Lung (tissue), 12 donors: Measurements from ENCODE around the gene AUTS2. TPM values are rescaled to one million over a fixed set of nuclear protein-coding genes. Genes with fewer than 3 reads are reported as not detected.

Experiments
- ATAC-seq: fragments of 200-7000 bp; cut with Tn5 transposase; one replicate; pipeline ENCODE4 v1.9.1; 2020; ENCODE audit warnings: moderate number of reproducible peaks; ENCODE audit not compliant: insufficient read depth, low FRiP score
- DNase-seq, 3 donors: peaks; one replicate each; pipeline ENCODE4 v3.0.0-alpha.2; 2013 to 2017
- H3K27ac ChIP-seq, 2 donors: one replicate each; pipeline ENCODE4 v1.5.1; 2013; ENCODE audit warnings: mild to moderate bottlenecking in 2 of 2, moderate library complexity in 2 of 2, control low read depth in 1 of 2, inconsistent platforms in 1 of 2, low read depth in 1 of 2, low read length in 1 of 2
- H3K27me3 ChIP-seq, 3 donors: one replicate each; pipeline ENCODE4 v1.5.1; 2013; ENCODE audit warnings: low read length in 2 of 3; ENCODE audit not compliant: control insufficient read depth in 3 of 3, insufficient read depth in 3 of 3
- H3K36me3 ChIP-seq, 4 donors: one replicate each; pipeline ENCODE4 v1.5.1; 2013; ENCODE audit warnings: low read length in 4 of 4, mild to moderate bottlenecking in 1 of 4, moderate library complexity in 1 of 4; ENCODE audit not compliant: control insufficient read depth in 4 of 4, insufficient read depth in 4 of 4
- H3K4me1 ChIP-seq, 5 donors: one replicate each; pipeline ENCODE4 v1.5.1; 2013; ENCODE audit warnings: low read length in 5 of 5, mild to moderate bottlenecking in 2 of 5, moderate library complexity in 1 of 5; ENCODE audit not compliant: control insufficient read depth in 5 of 5, insufficient read depth in 5 of 5
- H3K4me3 ChIP-seq: one replicate; pipeline ENCODE4 v1.5.1; 2013; ENCODE audit warnings: mild to moderate bottlenecking, control low read depth, moderate library complexity
- H3K9ac ChIP-seq, 2 donors: one replicate each; pipeline ENCODE4 v1.5.1; 2013; ENCODE audit warnings: low read length in 2 of 2, control low read depth in 1 of 2; ENCODE audit not compliant: insufficient read depth in 1 of 2
- H3K9me3 ChIP-seq, 4 donors: one replicate each; pipeline ENCODE4 v1.5.1; 2013; ENCODE audit warnings: low read length in 3 of 4, mild to moderate bottlenecking in 1 of 4, moderate library complexity in 1 of 4; ENCODE audit not compliant: control insufficient read depth in 4 of 4, insufficient read depth in 3 of 4
- CTCF ChIP-seq: IDR thresholded peaks from 2 replicates; pipeline ENCODE4 v1.5.1; 2012; ENCODE audit warnings: mild to moderate bottlenecking; ENCODE audit errors: control extremely low read depth, extremely low read depth
- WGBS, 2 donors: extraction: QIAGEN DNeasy Blood & Tissue Kit; methylation state at CpG; one replicate each; pipeline ENCODE4 v1.1.7; 2013; 5-methylcytosine and 5-hydroxymethylcytosine counted together
- polyA plus RNA-seq, 2 donors: library from polyadenylated mRNA; stranded (reverse); fragments of 200-250 nt; gene quantifications; one replicate each; pipeline ENCODE4 v1.2.1, GENCODE V29; 2013
- total RNA-seq, 2 donors: library from RNA; depleted of rRNA in 1 of 2; stranded (reverse); fragments of >200 nt in 1 of 2; gene quantifications; one replicate each; pipeline ENCODE4 v1.2.1, GENCODE V29; 2014 to 2021
- donor health status: control.
- donor health status: control.
- donor health status: Bipolar disorder and iron deficiency.
- donor health status: healthy.
- donor health status: DM: yes; HTN: yes; CAD: no.

The AUTS2 gene
- total and polyA plus RNA-seq, 4 donors = 11.8 to 115 (median 40.6) TPM

DNA sequence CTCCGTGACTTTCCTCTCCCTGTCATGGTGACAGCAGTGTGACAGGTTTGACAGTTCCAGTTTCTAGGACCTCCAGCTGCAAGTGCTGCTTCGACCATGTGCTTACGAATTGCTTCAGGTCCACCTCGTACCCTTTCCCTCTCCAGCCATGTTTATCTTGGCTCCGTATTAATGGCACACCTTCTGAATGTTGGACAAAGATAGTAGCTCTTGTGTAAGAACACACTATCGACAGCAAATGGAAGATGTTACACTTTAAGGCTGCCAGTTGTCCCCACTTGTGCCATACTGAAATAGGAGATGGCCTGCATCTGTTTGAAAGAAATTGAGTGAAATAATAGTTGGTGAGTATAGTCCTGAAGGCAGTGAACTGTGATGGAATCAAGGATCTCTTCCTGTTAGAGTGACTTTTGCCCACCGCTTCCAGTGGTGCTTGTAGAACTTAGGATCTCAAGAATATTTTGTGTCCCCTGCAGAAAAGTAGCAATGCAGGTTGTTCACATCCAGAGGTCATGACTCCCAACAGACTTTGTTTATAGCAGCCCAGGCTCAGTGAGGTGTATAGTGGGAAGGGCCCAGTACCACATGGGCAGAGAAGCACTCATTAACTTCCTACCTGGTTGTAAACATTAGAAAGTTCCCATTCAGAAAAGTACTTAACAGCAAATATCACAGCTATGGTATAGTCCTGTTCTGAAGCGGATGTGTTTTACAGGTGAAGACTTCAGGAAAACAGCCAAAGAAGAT, 904.0 kb downstream of the AUTS2 start:
- no peak overlapping the region for H3K9ac ChIP-seq
- no peaks in the 10 kb centered on the region for H3K36me3 ChIP-seq
- ATAC-seq (no peak), DNase-seq (no peak)
- no peak for TF ChIP-seq CTCF
- no peaks in the 10 kb centered on the region for H3K27me3 ChIP-seq
- H3K4me1 ChIP-seq = peaks cover 0 to 7% (median 0%) of the 10 kb centered on the region in 5 donors
- no peak overlapping the region for H3K4me3 ChIP-seq
- WGBS, 2 donors = 82 to 88% methylated on average over 8 of the region's 8 CpGs
- no peaks in the 10 kb centered on the region for H3K9me3 ChIP-seq
- H3K27ac ChIP-seq = no peak overlapping the region

DNA sequence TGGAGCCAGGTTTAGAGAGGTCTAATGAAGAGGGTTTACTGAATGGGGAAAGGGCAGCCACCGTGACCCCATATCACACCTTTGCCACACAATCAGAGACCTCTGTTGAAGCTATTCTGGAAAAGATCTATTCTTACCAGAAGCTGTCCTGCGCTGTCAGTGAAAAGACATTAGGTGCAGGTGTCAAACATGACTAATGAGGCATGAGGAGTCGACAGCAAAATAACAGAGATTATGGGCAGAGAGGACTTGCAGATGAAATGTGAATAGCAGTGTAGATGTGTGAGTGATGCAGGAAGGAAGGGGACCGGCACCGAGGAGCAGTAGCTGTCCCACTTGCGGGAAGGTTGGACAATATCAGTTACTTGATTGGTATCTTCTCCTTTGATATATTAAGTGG, 906.0 kb downstream of the AUTS2 start:
- no peaks in the 10 kb centered on the region for H3K27me3 ChIP-seq
- no peak for DNase-seq
- no peak for ATAC-seq
- TF ChIP-seq CTCF = no peak
- H3K27ac ChIP-seq = no peak overlapping the region
- no peaks in the 10 kb centered on the region for H3K36me3 ChIP-seq
- H3K9me3 ChIP-seq = no peaks in the 10 kb centered on the region
- no peaks in the 10 kb centered on the region for H3K4me1 ChIP-seq
- H3K4me3 ChIP-seq = no peak overlapping the region
- 81 to 87% methylated on average over 6 of the region's 6 CpGs for WGBS, 2 donors
- H3K9ac ChIP-seq = no peak overlapping the region

GRCh38 chr7:70505468-70505867, 907.2 kb downstream of the AUTS2 start:
- Histone ChIP-seq H3K9me3 (no peaks in the 10 kb centered on the region), H3K4me3 (no peak overlapping the region), H3K36me3 (no peaks in the 10 kb centered on the region), H3K27ac (no peak overlapping the region), H3K4me1 (no peaks in the 10 kb centered on the region), H3K27me3 (no peaks in the 10 kb centered on the region), H3K9ac (no peak overlapping the region)
- TF ChIP-seq CTCF = no peak
- 71 to 86% methylated on average over 6 of the region's 6 CpGs for WGBS, 2 donors
- DNase-seq (no peak), ATAC-seq (no peak)

GRCh38 chr7:70505886-70506285, 907.6 kb downstream of the AUTS2 start:
- Histone ChIP-seq H3K9me3 (no peaks in the 10 kb centered on the region), H3K4me1 (no peaks in the 10 kb centered on the region), H3K9ac (no peak overlapping the region), H3K36me3 (no peaks in the 10 kb centered on the region), H3K27me3 (no peaks in the 10 kb centered on the region), H3K4me3 (no peak overlapping the region), H3K27ac (no peak overlapping the region)
- TF ChIP-seq CTCF = no peak
- DNase-seq = no peak
- WGBS, 2 donors = 90 to 96% methylated on average over 9 of the region's 9 CpGs
- ATAC-seq = no peak
